ENCODE measurements around the gene KLF3.

- TF ChIP-seq CTCF (IDR thresholded peaks at IDR 0.05; ENCODE audit: low read length) (no peak), EZH2 (optimal IDR thresholded peaks at IDR 0.05; ENCODE audit: low read depth, low read length) (no peak), EZH2phosphoT487 (IDR thresholded peaks at IDR 0.05; ENCODE audit: low read length) (no peak)
Measured at GRCh38 chr4:38661371-38661770, 2.6 kb upstream of the KLF3 start.
